ENCODE measurements around the gene METTL17.
"Not testable (repeated sequence)": the region's sequence is repeated elsewhere in the genome, so short reads cannot be mapped to it uniquely, and the experiment has no call there.

The METTL17 gene, protein sequence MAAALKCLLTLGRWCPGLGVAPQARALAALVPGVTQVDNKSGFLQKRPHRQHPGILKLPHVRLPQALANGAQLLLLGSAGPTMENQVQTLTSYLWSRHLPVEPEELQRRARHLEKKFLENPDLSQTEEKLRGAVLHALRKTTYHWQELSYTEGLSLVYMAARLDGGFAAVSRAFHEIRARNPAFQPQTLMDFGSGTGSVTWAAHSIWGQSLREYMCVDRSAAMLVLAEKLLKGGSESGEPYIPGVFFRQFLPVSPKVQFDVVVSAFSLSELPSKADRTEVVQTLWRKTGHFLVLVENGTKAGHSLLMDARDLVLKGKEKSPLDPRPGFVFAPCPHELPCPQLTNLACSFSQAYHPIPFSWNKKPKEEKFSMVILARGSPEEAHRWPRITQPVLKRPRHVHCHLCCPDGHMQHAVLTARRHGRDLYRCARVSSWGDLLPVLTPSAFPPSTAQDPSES
- total RNA-seq = 66.2 reads per million, percentile 74 among the genes with 10 or more reads in this experiment

DNA sequence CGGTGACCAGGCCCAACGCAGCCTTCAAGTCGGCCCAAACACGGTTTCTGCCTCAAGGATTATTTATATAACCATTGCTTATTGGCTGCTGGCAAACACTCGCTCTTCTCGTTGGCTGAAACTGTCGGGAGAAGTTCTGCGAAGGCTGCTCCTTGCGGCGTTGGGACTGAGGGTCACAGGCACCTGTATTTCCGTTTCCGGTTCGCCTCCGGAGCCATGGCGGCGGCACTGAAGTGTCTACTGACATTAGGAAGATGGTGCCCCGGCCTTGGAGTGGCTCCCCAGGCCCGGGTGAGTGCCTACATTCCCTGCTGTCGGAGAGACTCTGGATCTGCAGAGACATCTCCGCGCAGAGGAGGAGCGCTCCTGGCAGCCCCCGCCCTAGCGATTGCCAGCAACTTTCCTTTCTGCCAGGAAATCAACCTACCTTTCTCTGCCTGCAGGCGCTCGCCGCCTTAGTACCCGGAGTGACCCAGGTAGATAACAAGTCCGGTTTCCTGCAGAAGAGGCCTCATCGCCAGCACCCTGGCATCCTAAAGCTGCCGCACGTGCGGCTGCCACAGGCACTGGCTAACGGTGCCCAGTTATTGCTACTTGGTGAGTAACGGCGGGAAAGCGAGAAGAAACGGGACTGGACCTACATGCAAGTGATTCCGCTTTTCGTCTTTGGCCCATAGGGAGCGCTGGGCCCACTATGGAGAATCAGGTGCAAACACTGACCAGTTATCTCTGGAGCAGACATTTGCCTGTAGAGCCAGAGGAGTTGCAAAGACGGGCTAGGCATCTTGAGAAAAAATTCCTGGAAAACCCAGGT, at the start of gene METTL17:
METTL17 (plus strand) TSS at position 194 of the 814 bp plus-strand sequence; CDS start at position 217, 23 bp downstream.
- DNase-seq = peak; percentile 84

DNA sequence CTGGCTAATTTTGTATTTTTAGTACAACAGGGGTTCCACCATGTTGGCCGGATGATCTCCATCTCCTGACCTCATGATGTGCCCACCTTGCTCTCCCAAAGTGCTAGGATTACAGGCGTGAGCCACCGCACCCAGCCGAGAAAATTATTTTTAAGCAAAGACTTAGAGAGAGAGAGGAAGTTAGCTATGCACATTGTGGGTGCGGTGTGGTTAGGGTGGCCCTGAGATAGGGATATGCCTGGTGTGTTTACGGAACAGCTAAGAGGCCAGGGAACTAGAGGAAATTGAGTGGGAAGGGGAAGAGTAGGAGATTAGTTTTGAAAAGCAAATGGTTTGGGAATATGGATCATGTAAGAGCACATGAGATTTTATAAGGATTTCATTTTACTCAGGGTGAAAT, 44.6 kb upstream of the METTL17 start:
- DNase-seq = not testable (repeated sequence)

DNA sequence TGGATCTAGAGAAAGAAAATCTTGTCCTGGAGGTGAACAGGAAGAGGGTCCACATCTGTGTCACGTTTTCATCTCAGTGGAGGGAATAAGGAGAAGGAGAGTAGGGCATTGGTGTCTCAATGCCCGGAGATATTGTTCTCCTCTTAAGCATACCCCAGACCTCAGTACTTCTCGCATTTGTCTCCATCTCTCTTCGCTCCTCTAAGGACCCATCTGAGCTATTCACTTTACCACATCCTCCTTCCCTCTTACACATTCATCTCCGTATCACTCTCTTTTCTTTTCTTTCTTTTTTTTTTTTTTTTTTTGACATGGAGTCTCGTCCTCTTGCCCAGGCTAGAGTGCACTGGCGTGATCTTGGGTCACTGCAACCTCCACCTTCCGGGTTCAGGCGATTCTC, 43.1 kb upstream of the METTL17 start:
- not testable (repeated sequence) for DNase-seq

DNA sequence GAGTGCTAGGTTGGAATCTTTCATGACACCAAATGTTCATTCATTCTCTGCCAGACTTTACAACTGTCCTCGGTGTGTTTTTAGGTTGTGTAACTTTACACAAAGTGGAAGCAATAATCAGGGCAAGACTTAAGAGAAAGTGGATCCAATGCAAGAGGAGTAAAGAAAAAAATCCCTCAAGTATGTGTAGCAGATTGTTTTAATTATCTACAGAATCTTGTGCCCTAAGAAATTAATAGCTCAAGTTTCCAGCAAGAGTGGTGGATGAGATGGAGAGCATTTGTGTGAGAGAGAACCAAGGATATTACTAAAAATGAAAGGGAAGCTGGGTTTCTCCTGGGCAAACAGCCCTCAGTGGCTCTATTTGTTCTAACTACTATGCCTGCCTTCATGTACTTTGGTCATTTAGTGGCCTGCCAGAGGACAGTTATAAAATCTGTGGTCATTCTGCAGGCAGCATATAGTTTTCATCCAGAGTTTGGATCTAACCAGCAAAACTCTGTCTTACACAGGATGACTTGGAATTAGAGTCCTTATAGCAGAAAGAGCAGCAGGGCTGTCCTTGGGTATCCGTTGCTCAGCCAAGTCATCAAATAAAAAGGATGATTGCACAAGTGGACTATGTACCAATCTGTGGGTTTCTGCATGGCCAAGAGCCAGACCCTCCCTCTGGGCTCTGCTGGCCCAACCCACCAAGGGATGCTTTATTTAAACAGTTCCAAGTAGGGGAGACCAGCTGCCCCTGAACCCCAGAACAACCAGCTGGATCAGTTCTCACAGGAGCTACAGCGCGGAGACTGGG, 34.8 kb upstream of the METTL17 start, which contains the start of gene RNASE2:
RNASE2 (plus strand) TSS at position 752 of the 802 bp plus-strand sequence. CDS start 285 bp downstream, outside the sequence.
- DNase-seq = not testable (repeated sequence)

DNA sequence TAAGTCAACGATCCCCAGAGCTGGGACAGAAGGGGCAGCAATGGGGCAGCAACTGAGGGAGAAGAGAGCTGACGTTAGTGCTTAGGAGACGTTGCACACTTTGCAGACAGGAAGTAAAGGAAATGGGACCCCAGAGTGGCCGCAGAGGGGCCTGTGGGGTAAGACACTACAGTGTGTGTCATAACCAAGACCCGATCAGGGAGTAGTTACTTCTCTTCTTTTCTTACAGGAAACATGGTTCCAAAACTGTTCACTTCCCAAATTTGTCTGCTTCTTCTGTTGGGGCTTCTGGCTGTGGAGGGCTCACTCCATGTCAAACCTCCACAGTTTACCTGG, 34.3 kb upstream of the METTL17 start:
- not testable (repeated sequence) for DNase-seq

DNA sequence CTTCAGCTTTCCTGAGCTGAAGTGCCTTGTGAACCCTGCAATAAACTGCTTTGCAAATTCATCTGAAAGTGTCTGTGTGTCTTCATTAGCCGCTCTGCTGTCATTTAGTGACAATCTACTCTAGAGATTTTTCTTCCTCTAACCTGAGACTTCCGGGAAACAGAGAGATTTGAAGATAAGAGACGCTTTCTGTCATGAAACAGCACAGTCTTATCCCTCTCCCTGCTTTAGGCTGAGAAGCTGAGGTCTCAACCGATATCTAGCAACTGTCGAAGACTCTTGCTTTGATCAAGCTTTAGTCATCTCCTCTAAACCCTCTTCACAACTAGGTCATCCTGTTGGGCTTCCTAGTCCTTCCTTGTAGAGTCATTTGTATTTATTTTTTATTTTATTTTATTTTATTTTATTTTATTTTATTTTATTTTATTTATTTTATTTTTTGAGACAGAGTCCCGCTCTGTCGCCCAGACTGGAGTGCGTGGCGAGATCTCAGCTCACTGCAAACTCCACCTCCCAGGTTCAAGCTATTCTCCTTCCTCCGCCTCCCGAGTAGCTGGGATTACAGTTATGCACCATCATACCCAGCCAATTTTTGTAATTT, 33.3 kb upstream of the METTL17 start:
- DNase-seq = no peak

DNA sequence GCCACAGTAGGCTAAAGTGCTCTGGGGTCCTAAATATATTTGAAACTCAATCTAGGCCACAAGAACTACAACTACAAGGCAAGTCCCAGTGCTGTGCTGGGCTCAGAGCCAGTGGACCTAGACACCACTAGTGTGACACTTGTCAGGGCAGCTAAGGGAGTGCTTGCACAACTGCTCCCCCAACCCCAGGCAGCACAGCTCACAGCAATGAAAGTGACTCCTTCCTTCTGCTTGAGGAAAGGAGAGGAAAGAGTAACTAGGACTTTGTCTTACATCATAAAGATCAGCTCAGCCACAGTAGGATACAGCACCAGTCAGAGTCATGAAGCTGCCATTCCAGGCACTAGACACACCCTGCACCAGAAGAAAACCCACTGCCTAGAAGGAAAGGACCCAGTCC, 30.8 kb upstream of the METTL17 start:
- not testable (repeated sequence) for DNase-seq

DNA sequence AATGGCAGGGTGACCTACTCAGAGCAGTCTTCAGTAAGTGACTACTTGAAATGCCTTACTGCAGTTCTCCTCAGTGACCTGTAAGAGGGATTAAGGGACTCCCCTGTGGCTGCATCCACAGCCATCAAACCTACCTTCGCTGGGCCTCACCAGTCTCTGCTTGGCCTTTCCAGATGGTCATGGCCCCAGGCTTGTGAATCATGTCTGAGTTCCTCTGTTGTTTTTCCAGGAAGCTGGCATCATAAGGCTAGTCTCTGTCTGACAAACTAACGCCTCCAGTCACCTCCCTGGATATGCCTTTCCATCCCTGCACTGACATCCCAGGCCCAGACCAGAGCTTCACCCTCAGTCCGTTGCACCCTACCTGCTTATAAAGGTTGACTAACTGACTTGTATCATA, 20.4 kb upstream of the METTL17 start:
- no peak for DNase-seq

DNA sequence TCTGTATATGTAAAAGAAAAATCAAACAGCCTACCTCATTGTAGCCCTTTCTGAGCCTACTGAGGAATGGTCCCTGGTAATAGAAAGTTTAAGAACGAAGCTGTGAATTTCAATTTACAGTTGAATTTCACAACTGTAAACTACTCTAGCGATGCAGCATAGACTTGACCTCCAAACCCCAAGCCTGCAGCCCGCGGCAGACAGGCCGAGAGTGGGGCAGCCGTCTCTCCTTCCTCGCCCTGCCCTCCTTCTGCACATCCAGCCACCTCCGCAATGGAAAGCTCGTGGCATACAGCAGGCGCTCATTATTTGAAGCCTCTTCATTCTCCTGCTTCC, 19.2 kb upstream of the METTL17 start:
- DNase-seq = no peak

DNA sequence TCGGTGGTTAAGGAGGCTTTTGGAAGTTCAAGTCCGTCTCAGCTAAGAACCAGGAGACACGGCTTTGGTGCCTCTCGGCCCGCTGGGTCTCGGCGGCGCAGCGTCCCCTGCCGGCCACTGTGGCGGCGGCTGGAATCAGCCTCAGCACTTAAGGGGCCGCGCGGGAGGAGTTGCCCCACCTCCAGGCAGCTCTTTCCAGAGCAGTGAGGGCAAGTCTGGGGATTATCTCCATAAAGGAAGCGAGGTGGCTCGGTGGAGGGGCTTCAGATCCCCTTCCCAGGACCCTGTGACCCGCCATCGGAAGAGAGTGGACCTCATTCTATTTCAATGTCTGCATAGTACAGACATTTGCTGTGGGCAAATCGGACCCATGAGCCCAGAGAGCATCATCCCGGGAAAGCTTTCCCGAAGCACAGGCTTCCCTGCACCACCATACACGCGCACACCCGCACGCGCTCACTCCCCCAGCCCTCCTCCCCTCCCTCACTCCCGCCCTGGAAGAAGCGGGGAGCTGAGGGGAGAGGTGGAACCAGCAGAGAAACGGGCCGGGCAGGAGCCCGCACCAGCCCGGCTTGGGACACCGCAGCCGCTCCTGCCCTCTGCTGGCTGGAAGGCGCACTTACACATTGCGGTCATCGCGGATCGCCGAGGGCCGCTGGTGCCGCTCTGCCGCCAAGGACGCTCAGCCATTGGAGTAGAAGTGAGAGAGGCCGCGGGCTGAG, 18.6 kb upstream of the METTL17 start:
- DNase-seq = peak; percentile 65

DNA sequence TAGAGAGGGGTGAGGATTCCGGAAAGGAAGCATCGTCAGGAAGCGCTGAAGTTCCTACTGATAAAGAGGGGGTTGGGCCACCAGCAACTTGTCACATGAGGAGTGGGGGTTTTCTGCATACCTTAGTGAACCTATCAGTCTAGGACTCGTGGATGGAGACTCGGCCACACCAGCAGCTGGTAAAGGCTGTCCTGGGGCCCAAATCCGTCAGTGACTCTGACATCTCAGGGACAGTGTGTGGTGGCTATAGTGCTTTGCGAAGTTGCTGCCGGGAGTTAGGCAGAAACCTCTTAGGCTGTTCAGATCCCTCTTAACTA, 18.1 kb upstream of the METTL17 start:
- no peak for DNase-seq

DNA sequence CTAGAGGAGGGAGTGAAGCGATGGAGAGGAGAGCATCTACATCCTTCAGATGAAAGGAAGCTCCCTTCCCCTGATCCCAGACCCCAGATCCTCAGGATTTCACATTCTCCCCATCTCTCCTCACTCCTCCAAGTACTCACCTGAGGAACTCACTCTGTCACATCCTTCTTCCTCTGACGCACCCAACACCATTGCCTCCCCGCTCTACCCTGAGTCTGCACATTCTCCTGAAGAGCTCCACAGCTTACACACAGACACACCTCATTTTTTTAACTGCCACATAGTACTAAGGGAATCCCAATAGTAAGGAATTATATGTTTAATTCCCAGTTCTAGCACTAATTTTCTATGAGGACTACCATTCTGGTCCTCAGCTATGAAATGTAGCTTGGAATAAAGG, 16.3 kb upstream of the METTL17 start:
- DNase-seq = no peak

DNA sequence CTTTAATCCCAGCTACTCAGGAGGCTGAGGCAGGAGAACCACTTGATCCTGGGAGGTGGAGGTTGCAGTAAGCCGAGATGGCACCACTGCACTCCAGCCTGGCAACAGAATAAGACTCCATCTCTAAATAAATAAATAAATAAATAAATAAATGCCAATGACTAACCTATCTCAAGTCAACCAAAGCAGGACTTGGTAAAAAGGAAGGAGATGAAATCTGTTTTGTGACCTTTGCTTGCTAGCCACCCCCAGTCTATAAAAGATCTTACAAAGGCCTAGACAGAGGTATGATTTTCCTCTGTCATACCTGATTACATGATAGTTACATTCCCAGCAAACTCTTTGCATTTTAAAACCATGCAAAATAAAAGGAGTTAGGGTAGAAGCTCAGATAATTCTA, 13.5 kb upstream of the METTL17 start:
- DNase-seq = no peak

DNA sequence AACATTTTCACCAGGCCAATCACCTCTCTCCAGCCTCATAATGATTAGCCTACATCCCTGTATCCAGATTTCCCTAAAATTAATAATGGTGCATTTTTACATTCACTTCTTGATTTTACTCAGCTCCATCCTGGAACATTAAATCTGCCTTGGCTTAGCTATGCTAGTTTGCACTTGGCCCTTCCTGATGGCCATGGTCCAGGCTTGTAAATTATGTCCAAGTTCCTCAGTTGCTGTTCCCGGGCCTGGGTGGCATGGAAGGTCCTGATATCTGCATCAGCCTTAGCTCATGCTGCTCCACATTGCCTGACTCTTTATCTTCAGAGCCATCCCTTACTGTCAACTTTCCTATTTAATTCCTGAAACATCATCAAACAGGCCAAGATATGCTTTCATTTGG, 11.1 kb upstream of the METTL17 start:
- DNase-seq = no peak

DNA sequence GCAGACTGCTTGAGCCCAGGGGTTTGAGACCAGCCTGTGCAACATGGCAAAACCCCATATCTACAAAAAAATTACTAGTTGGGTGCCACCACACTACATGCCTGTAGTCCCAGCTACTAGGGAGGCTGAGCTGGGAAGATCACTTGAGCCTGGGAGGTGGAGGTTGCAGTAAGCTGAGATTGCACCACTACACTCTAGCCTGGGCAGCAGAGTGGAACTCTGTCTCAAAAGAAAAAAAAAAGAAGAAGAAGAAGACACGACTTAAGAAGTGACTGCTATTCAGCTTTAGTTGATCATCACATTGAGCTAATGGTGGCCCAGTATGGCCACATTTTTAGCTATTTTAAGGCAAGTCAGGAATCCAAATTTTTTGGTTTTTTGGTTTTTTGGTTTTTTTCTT, 8.9 kb upstream of the METTL17 start:
- DNase-seq = no peak

DNA sequence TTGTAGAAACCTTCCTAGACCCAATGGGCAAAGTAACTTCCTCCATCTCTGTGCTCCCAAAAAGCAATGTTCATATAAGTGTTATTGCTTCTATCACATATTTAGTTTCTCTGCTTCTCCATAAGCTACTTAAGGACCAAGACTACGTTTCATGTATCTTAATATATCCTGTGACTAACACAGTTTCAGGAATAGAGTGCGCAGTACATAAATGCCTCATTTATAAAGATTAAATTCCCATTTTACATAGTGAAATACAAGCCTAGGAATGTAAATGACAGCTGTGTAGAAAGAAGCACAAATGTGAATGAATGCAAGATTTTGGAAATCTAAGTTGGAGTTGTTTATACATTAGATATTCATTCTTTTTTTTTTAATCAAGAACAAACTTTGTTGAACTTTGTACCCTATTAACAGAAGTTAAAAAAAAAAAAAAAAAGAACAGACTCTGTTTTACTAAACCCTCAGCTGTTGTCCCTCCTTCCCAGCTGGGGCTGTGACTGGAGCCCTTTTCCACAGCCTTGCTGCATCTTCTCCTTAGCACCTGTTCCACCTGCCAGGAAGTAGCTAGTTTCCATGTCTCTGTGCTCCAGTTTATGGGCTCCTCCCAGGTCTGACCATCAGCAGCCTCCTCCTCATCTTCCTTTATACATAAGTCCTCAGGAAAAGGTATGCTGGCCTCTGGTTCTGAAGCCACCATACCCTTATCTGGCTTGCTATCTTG, 7.0 kb upstream of the METTL17 start:
- no peak for DNase-seq

DNA sequence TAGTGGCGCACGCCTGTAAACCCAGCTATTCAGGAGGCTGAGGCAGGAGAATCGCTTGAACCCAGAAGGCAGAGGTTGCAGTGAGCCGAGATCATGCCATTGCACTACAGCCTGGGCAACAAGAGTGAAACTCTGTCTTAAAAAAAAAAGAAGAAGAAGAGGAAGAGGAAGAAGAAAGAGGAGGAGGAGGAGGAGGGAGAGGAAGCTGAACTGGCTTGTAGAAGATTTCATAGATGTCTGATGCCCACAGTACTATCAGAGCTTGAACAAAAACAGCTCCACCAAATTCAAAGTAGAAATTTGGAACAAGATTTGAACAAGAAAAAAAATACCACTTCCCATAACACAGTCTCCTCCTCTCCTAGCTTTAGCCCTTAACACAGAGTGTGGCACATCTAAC, 4.1 kb upstream of the METTL17 start:
- DNase-seq = not testable (repeated sequence)

DNA sequence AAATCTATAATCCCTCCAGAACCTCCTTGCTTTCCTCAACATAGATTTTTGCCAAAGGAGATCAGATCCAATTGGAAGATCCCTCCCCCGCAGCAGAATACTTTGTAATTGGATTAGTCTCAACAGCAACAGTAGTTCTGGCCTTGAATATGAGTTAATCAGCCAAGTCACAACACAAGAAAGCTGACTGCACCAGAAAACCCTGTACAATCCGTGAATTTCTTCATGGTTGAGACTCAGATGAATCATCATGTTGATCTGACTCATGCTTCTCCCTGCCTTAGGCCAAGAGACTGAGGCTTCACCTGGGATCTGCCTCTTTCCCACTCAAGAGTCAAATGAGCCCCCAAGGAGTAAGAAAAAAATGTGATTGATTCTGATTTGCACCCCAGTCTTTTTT, 3.0 kb upstream of the METTL17 start:
- DNase-seq = no peak

DNA sequence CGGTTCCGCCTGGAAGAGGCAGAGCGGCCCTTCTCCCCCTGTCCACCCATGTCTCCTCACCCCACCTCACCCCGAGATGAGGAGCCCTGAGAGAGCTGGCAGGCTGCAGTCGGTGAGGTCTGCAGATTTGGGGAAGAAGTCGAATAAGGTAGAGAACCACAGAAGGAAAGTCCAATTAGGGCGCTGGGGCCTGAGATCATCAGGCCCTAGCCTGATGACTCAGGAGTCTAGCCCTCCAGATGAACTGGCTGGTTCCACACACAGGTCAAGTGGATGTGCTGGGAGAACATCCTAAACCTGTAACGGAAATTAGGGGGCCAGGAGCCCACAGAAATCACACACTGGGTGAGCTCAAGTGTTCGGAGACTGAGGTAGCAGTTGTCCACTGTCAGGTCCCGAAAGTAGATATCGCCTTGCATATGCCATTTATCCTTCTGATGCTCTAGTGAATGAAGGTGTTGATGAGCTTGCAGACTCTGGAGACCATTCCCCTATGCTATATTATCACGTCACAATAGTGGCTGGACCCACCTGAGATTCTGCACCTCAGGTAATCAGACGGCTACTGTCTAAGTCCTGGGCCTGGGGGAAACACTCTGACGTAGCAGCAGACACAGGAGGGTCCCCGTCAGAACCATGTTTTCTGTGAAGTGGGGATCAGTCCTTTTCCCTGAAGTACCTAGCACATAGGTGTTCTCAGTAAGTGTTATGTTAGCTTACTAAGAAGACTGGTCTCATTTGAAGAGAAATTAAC, 886 bp upstream of the METTL17 start:
- no peak for DNase-seq

DNA sequence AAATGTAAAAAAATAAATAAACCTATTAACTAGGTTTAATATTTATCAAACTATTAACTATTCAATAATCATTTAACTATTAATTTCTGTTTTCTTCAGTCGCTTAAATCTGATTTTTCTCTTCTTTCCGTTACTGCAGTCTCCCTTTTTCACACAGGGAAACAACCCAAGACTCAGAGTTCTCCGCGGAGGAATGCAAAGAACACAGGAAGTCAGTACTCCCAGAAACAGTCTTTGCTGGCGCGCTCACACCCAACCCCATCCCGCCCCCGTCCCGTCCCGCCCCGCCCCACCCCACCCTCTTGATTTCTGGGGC, 351 bp upstream of the METTL17 start:
- no peak for DNase-seq

DNA sequence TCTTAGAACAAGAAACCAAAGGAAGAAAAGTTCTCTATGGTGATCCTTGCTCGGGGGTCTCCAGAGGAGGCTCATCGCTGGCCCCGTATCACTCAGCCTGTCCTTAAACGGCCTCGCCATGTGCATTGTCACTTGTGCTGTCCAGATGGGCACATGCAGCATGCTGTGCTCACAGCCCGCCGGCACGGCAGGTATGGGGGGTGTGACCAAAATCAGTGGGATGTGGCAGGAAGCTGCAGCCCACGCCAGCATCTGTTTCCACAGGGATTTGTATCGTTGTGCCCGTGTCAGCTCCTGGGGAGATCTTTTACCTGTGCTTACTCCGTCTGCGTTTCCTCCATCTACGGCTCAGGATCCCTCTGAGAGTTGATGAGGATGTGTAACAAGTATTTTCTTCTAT, 6.7 kb downstream of the METTL17 start:
- DNase-seq = no peak
